ENCODE measurements around the gene ARHGAP42. TPM values are rescaled to one million over a fixed set of nuclear protein-coding genes. Genes with fewer than 3 reads are reported as not detected.

The ARHGAP42 gene
- total and polyA plus RNA-seq, 2 experiments from 2014 or later: 0.74 to 2.7 TPM

DNA sequence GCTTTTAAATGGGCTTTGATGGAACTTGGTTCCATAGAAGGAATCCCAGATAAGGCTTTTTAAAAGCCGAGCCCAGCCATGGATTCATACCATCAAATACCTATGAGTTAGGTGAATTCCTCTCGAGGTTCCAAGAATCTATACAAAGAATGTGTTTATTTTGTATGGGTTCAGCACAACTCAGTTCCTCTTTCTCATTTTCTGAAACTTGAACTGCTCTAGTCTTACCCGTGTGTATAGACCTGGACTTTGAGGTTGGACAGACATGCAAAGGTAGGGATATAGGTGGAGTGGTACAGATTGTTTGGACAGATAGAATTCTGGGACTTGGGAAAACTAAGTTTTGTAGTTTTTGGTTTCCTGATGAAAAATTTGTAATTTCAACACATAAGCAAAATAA is 344.6 kb downstream of the ARHGAP42 start:
- Histone ChIP-seq H3K79me2 (ENCODE audit: insufficient read depth) (no peaks in the 10 kb centered on the region), H3K27me3 (replicated peaks; ENCODE audit: insufficient read depth) (no peaks in the 10 kb centered on the region), H3K36me3 (ENCODE audit: low read depth) (no peaks in the 10 kb centered on the region), H4K20me1 (ENCODE audit: insufficient read depth) (no peaks in the 10 kb centered on the region), H3K9ac (no peak overlapping the region), H2AFZ (no peak overlapping the region), H3K9me3 (ENCODE audit: low read depth) (no peaks in the 10 kb centered on the region), H3K27ac (no peak overlapping the region), H3K4me1 (ENCODE audit: insufficient read depth) (no peaks in the 10 kb centered on the region), H3K9me2 (ENCODE audit: insufficient read depth) (no peaks in the 10 kb centered on the region), H3K4me2 (ENCODE audit: unreplicated experiment) (no peak overlapping the region), H3F3A (ENCODE audit: insufficient read depth) (no peaks in the 10 kb centered on the region), H3K4me3 (no peak overlapping the region)
- in situ Hi-C loops (cut with MboI): no loop called here
- DNase-seq: no peak
- TF ChIP-seq EZH2phosphoT487 (IDR thresholded peaks at IDR 0.05; ENCODE audit: insufficient read depth, low read depth) (no peak), EZH2 (IDR thresholded peaks at IDR 0.05; ENCODE audit: insufficient read depth, poor library complexity, severe bottlenecking) (no peak)
- WGBS, 2 experiments (ENCODE audit: low coverage in 1 of 2, low lambda C conversion rate in 2 of 2, missing lambda C conversion rate in 2 of 2): 61 to 62% methylated on average over 3 of the region's 3 CpGs

DNA sequence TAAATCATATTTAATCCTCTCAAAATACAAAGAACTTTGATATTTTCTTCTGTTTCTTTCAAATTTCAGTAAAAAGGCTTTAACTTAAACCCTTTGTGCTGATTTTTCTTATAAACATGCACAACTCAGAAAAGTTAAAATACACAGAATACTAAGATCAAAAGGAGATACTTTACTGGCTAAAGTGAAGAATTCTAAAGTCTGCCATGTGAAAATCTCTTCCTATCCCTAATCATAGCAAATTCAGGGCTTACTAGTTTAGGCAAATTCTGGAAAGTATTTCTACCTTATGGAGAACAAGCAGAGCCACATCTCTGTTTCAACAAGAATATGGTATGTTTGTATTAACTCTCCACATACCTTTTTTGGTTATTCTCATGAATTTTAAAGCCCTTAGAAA is 345.9 kb downstream of the ARHGAP42 start:
- Histone ChIP-seq H4K20me1 (ENCODE audit: insufficient read depth) (no peaks in the 10 kb centered on the region), H3K9me2 (ENCODE audit: insufficient read depth) (no peaks in the 10 kb centered on the region), H3K9me3 (ENCODE audit: low read depth) (no peaks in the 10 kb centered on the region), H3K4me3 (no peak overlapping the region), H2AFZ (no peak overlapping the region), H3K9ac (no peak overlapping the region), H3K27me3 (replicated peaks; ENCODE audit: insufficient read depth) (no peaks in the 10 kb centered on the region), H3K79me2 (ENCODE audit: insufficient read depth) (no peaks in the 10 kb centered on the region), H3F3A (ENCODE audit: insufficient read depth) (no peaks in the 10 kb centered on the region), H3K4me2 (ENCODE audit: unreplicated experiment) (no peak overlapping the region), H3K4me1 (ENCODE audit: insufficient read depth) (no peaks in the 10 kb centered on the region), H3K36me3 (ENCODE audit: low read depth) (no peaks in the 10 kb centered on the region), H3K27ac (no peak overlapping the region)
- in situ Hi-C loops (cut with MboI): no loop called here
- no peak for DNase-seq
- no peak for TF ChIP-seq EZH2 (IDR thresholded peaks at IDR 0.05; ENCODE audit: insufficient read depth, poor library complexity, severe bottlenecking)
- TF ChIP-seq EZH2phosphoT487 (IDR thresholded peaks at IDR 0.05; ENCODE audit: insufficient read depth, low read depth): no peak

DNA sequence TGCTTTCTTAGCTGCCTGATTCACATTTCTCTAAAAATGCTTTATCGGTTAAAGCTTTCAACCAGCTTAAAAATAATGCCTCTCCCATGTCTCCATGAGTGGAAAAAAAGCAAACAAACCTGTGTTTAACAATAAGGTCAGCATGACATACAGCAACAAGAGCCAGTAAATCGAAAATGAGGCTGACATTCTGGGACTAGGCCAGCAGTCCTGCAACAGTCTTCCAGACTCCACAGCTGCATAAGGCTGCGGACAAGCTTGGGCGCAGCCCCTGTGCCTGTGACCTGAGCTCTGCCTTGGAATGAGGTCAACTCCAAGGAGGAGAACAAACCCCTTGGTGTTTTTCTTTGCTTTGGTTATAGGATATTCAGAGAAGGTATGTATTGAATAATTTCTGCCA is 347.0 kb downstream of the ARHGAP42 start:
- H3K9me2 ChIP-seq (ENCODE audit: insufficient read depth): no peaks in the 10 kb centered on the region
- no peak overlapping the region for H2AFZ ChIP-seq
- H3K79me2 ChIP-seq (ENCODE audit: insufficient read depth): no peaks in the 10 kb centered on the region
- no peak overlapping the region for H3K4me3 ChIP-seq
- no peak overlapping the region for H3K4me2 ChIP-seq (ENCODE audit: unreplicated experiment)
- H3K4me1 ChIP-seq (ENCODE audit: insufficient read depth): no peaks in the 10 kb centered on the region
- no peaks in the 10 kb centered on the region for H4K20me1 ChIP-seq (ENCODE audit: insufficient read depth)
- no peaks in the 10 kb centered on the region for H3K27me3 ChIP-seq (replicated peaks; ENCODE audit: insufficient read depth)
- H3K36me3 ChIP-seq (ENCODE audit: low read depth): no peaks in the 10 kb centered on the region
- no peaks in the 10 kb centered on the region for H3F3A ChIP-seq (ENCODE audit: insufficient read depth)
- H3K9ac ChIP-seq: no peak overlapping the region
- WGBS, 2 experiments (ENCODE audit: low coverage in 1 of 2, low lambda C conversion rate in 2 of 2, missing lambda C conversion rate in 2 of 2): 43 to 50% methylated on average over 4 of the region's 4 CpGs
- TF ChIP-seq EZH2phosphoT487 (IDR thresholded peaks at IDR 0.05; ENCODE audit: insufficient read depth, low read depth) (no peak), EZH2 (IDR thresholded peaks at IDR 0.05; ENCODE audit: insufficient read depth, poor library complexity, severe bottlenecking) (no peak)
- DNase-seq: no peak
- H3K27ac ChIP-seq: no peak overlapping the region
- in situ Hi-C loops (cut with MboI): no loop called here
- H3K9me3 ChIP-seq (ENCODE audit: low read depth): no peaks in the 10 kb centered on the region

DNA sequence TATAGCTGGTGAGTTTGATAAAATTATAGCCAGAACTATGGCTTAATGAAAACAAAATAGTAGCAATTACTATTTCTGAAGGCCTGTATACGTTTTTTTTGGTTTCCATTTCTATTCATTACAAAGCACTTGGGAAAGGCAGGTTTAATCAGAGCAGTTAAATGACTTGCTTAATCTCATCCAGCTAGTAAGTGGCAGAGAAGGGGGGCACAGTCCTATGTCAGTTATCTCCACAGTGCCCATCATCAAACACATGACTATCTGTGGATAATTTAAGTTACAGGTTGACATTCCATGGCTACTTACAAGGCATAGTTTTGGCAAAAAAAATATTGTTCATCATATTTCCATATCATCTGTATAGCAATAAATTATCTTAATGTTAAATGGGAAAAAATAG is 348.8 kb downstream of the ARHGAP42 start:
- Histone ChIP-seq H3K27me3 (replicated peaks; ENCODE audit: insufficient read depth) (no peaks in the 10 kb centered on the region), H4K20me1 (ENCODE audit: insufficient read depth) (no peaks in the 10 kb centered on the region), H3K4me2 (ENCODE audit: unreplicated experiment) (no peak overlapping the region), H3K9me3 (ENCODE audit: low read depth) (no peaks in the 10 kb centered on the region), H3K79me2 (ENCODE audit: insufficient read depth) (no peaks in the 10 kb centered on the region), H3K4me1 (ENCODE audit: insufficient read depth) (no peaks in the 10 kb centered on the region), H2AFZ (no peak overlapping the region), H3K36me3 (ENCODE audit: low read depth) (no peaks in the 10 kb centered on the region), H3K9me2 (ENCODE audit: insufficient read depth) (no peaks in the 10 kb centered on the region), H3F3A (ENCODE audit: insufficient read depth) (no peaks in the 10 kb centered on the region), H3K4me3 (no peak overlapping the region), H3K27ac (no peak overlapping the region), H3K9ac (no peak overlapping the region)
- 16 to 39% methylated on average over 1 of the region's 1 CpG for WGBS, 2 experiments (ENCODE audit: low coverage in 1 of 2, low lambda C conversion rate in 2 of 2, missing lambda C conversion rate in 2 of 2)
- no peak for DNase-seq
- TF ChIP-seq EZH2phosphoT487 (IDR thresholded peaks at IDR 0.05; ENCODE audit: insufficient read depth, low read depth): no peak
- no peak for TF ChIP-seq EZH2 (IDR thresholded peaks at IDR 0.05; ENCODE audit: insufficient read depth, poor library complexity, severe bottlenecking)
- in situ Hi-C loops (cut with MboI): no loop called here

Small RNA genes lying within 50 kb of the gene (small RNA-seq; reads per million reads assigned to genes)
- gene RN7SL222P (ENCODE audit: low read depth, low replicate concordance): not detected
